WTC11 (cell line): ENCODE results near the gene VANGL1.
"Not testable (repeated sequence)": the region's sequence is repeated elsewhere in the genome, so short reads cannot be mapped to it uniquely, and the experiment has no call there.

Experiments
- GRHL2 ChIP-seq: fragments of 250-450 bp; sonication (Bioruptor Pico); IDR thresholded peaks from 2 replicates; pipeline ENCODE4 v1.8.0; 2022; ENCODE audit warnings: mild to moderate bottlenecking, moderate library complexity; ENCODE audit not compliant: insufficient replicate concordance, severe bottlenecking
- MYBL2 ChIP-seq: sonication (generic); formaldehyde crosslinking; IDR thresholded peaks from 2 replicates; pipeline ENCODE4 v1.8.1; 2023; ENCODE audit warnings: mild to moderate bottlenecking, moderate library complexity, missing genetic modification reagents
- SP1 ChIP-seq: sonication (generic); formaldehyde crosslinking; conservative IDR thresholded peaks from 2 replicates; pipeline ENCODE4 v1.8.1; 2022; ENCODE audit warnings: missing genetic modification reagents
- TCF7 ChIP-seq: sonication (generic); formaldehyde crosslinking; IDR thresholded peaks from 2 replicates; pipeline ENCODE4 v1.8.0; 2022; ENCODE audit warnings: mild to moderate bottlenecking, low read depth, missing genetic modification reagents, moderate library complexity
- TEAD1 ChIP-seq: sonication (generic); formaldehyde crosslinking; IDR thresholded peaks from 2 replicates; pipeline ENCODE4 v1.8.0; 2022; ENCODE audit warnings: mild to moderate bottlenecking, missing genetic modification reagents
- ZNF232 ChIP-seq: sonication (generic); formaldehyde crosslinking; IDR thresholded peaks from 2 replicates; pipeline ENCODE4 v1.8.0; 2022; ENCODE audit warnings: mild to moderate bottlenecking, missing genetic modification reagents
- ZNF263 ChIP-seq: sonication (generic); formaldehyde crosslinking; IDR thresholded peaks from 2 replicates; pipeline ENCODE4 v1.8.1; 2022; ENCODE audit warnings: low read depth, mild to moderate bottlenecking, moderate library complexity, missing genetic modification reagents
- TF ChIP-seq, protein P1 (sequence below): fragments of 200-600 bp; IDR thresholded peaks from 2 replicates; pipeline ENCODE4 v1.8.0; 2022; ENCODE audit warnings: antibody characterized with exemption
- TF ChIP-seq, protein P2 (sequence below): sonication (generic); formaldehyde crosslinking; IDR thresholded peaks from 2 replicates; pipeline ENCODE4 v1.8.0; 2022; ENCODE audit warnings: mild to moderate bottlenecking, missing genetic modification reagents
- TF ChIP-seq, protein P3 (sequence below): sonication (generic); formaldehyde crosslinking; IDR thresholded peaks from 2 replicates; pipeline ENCODE4 v1.8.1; 2022; ENCODE audit warnings: mild to moderate bottlenecking, moderate library complexity, missing genetic modification reagents
- TF ChIP-seq, protein P4 (sequence below): sonication (generic); formaldehyde crosslinking; IDR thresholded peaks from 2 replicates; pipeline ENCODE4 v1.8.1; 2022; ENCODE audit warnings: mild to moderate bottlenecking, missing genetic modification reagents, moderate library complexity, borderline replicate concordance
- TF ChIP-seq, protein P5 (sequence below): sonication (generic); formaldehyde crosslinking; IDR thresholded peaks from 2 replicates; pipeline ENCODE4 v1.8.0; 2022; ENCODE audit warnings: mild to moderate bottlenecking, missing genetic modification reagents
- TF ChIP-seq, protein P6 (sequence below): sonication (generic); formaldehyde crosslinking; IDR thresholded peaks from 2 replicates; pipeline ENCODE4 v1.8.1; 2022; ENCODE audit warnings: low read depth, mild to moderate bottlenecking, moderate library complexity, missing genetic modification reagents, borderline replicate concordance

DNA sequence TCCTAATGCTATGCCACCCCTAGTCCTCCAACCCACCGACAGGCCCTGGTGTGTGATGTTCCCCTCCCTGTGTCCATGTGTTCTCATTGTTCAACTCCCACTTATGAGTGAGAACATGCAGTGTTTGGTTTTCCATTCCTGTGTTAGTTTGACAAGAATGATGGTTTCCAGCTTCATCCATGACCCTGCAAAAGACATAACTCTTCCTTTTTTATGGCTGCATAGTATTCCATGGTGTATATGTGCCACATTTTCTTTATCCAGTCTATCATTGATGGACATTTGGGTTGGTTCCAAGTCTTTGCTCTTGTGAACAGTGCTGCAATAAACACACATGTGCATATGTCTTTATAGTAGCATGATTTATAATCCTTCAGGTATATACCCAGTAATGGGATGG lies 8.2 kb upstream of the VANGL1 start:
- TF ChIP-seq SP1 (CRISPR knock-in tag); ZNF263 (CRISPR knock-in tag); ZNF232 (CRISPR knock-in tag); GRHL2; TEAD1; MYBL2 (CRISPR knock-in tag); TCF7 (CRISPR knock-in tag): not testable (repeated sequence)
- TF ChIP-seq, protein P1, sequence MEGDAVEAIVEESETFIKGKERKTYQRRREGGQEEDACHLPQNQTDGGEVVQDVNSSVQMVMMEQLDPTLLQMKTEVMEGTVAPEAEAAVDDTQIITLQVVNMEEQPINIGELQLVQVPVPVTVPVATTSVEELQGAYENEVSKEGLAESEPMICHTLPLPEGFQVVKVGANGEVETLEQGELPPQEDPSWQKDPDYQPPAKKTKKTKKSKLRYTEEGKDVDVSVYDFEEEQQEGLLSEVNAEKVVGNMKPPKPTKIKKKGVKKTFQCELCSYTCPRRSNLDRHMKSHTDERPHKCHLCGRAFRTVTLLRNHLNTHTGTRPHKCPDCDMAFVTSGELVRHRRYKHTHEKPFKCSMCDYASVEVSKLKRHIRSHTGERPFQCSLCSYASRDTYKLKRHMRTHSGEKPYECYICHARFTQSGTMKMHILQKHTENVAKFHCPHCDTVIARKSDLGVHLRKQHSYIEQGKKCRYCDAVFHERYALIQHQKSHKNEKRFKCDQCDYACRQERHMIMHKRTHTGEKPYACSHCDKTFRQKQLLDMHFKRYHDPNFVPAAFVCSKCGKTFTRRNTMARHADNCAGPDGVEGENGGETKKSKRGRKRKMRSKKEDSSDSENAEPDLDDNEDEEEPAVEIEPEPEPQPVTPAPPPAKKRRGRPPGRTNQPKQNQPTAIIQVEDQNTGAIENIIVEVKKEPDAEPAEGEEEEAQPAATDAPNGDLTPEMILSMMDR: not testable (repeated sequence)
- TF ChIP-seq, protein P2, sequence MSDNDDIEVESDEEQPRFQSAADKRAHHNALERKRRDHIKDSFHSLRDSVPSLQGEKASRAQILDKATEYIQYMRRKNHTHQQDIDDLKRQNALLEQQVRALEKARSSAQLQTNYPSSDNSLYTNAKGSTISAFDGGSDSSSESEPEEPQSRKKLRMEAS (CRISPR knock-in tag): not testable (repeated sequence)
- TF ChIP-seq, protein P3, sequence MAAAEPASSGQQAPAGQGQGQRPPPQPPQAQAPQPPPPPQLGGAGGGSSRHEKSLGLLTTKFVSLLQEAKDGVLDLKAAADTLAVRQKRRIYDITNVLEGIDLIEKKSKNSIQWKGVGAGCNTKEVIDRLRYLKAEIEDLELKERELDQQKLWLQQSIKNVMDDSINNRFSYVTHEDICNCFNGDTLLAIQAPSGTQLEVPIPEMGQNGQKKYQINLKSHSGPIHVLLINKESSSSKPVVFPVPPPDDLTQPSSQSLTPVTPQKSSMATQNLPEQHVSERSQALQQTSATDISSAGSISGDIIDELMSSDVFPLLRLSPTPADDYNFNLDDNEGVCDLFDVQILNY (CRISPR knock-in tag): not testable (repeated sequence)
- TF ChIP-seq, protein P4, sequence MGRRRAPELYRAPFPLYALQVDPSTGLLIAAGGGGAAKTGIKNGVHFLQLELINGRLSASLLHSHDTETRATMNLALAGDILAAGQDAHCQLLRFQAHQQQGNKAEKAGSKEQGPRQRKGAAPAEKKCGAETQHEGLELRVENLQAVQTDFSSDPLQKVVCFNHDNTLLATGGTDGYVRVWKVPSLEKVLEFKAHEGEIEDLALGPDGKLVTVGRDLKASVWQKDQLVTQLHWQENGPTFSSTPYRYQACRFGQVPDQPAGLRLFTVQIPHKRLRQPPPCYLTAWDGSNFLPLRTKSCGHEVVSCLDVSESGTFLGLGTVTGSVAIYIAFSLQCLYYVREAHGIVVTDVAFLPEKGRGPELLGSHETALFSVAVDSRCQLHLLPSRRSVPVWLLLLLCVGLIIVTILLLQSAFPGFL (CRISPR knock-in tag): not testable (repeated sequence)
- TF ChIP-seq, protein P5, sequence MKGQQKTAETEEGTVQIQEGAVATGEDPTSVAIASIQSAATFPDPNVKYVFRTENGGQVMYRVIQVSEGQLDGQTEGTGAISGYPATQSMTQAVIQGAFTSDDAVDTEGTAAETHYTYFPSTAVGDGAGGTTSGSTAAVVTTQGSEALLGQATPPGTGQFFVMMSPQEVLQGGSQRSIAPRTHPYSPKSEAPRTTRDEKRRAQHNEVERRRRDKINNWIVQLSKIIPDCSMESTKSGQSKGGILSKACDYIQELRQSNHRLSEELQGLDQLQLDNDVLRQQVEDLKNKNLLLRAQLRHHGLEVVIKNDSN (CRISPR knock-in tag): not testable (repeated sequence)
- TF ChIP-seq, protein P6, sequence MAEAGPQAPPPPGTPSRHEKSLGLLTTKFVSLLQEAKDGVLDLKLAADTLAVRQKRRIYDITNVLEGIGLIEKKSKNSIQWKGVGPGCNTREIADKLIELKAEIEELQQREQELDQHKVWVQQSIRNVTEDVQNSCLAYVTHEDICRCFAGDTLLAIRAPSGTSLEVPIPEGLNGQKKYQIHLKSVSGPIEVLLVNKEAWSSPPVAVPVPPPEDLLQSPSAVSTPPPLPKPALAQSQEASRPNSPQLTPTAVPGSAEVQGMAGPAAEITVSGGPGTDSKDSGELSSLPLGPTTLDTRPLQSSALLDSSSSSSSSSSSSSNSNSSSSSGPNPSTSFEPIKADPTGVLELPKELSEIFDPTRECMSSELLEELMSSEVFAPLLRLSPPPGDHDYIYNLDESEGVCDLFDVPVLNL (CRISPR knock-in tag): not testable (repeated sequence)
